Cardiac fibroblast (primary cell): ENCODE data around the gene SLC8A3.

Experiments
- DNase-seq, 2 donors: peaks; one replicate each; pipeline versions ENCODE4 v3.0.0 to v3.0.0-alpha.2; 2010; ENCODE audit warnings: low read depth in 2 of 2
- H3K4me3 ChIP-seq, 2 donors: replicated peaks in 1 of 2; 1 replicate in 1 of 2; 2 replicates in 1 of 2; pipeline ENCODE4 v1.5.1; 2011; ENCODE audit warnings: low read depth in 2 of 2, low read length in 2 of 2, mild to moderate bottlenecking in 2 of 2, moderate library complexity in 1 of 2
- TF ChIP-seq, protein P1 (sequence below): IDR thresholded peaks from one replicate; pipeline ENCODE4 v1.5.1; 2011; ENCODE audit warnings: low read depth, mild to moderate bottlenecking, low read length, inconsistent platforms

Gene SLC8A3

GRCh38 chr14:70177081-70177800, 11.5 kb downstream of the SLC8A3 start:
- H3K4me3 ChIP-seq = no peak overlapping the region
- DNase-seq = no peak
- TF ChIP-seq, protein P1, sequence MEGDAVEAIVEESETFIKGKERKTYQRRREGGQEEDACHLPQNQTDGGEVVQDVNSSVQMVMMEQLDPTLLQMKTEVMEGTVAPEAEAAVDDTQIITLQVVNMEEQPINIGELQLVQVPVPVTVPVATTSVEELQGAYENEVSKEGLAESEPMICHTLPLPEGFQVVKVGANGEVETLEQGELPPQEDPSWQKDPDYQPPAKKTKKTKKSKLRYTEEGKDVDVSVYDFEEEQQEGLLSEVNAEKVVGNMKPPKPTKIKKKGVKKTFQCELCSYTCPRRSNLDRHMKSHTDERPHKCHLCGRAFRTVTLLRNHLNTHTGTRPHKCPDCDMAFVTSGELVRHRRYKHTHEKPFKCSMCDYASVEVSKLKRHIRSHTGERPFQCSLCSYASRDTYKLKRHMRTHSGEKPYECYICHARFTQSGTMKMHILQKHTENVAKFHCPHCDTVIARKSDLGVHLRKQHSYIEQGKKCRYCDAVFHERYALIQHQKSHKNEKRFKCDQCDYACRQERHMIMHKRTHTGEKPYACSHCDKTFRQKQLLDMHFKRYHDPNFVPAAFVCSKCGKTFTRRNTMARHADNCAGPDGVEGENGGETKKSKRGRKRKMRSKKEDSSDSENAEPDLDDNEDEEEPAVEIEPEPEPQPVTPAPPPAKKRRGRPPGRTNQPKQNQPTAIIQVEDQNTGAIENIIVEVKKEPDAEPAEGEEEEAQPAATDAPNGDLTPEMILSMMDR = no peak

GRCh38 chr14:70173569-70173968, 15.2 kb downstream of the SLC8A3 start:
- TF ChIP-seq, protein P1 = no peak
- H3K4me3 ChIP-seq = no peak overlapping the region
- DNase-seq = no peak

DNA sequence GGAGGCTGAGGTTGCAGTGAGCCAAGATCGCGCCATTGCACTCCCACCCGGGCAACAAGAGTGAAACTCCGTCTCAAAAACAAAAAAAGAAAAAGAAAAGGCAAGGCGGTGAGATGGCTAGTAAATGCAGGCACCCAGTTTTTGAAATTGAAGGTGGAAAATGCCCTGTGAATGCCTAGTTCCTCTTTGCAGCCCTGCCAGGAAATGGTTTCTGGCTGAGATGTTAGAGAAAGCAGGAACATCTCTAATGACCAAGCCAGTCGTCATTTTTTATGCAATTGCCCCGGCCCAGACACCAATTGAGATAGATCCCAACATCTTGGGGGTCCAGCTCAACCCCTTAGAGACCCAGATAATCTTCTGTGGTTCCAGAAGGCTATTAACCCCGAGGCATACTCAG, 17.0 kb downstream of the SLC8A3 start:
- no peak overlapping the region for H3K4me3 ChIP-seq
- TF ChIP-seq, protein P1 = no peak
- DNase-seq = no peak

DNA sequence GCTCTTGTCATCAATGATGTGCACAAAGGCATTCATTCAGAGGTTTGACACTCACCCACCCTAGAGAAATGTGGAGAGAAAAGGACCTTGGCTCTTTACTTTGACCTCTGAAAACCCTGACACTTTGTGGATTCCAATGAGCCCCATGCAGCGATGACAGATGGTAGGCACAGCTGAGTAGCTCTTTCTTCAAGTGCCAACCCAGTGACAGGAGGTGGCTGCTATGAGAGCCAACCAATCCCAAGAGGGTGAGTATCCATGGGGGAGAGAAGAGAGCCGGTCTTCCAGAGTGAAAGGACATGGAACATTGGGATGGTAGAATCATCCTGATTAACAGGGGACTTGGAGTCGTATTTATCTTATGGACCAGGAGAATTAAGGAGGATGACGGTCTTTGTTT, 17.8 kb downstream of the SLC8A3 start:
- TF ChIP-seq, protein P1 = no peak
- no peak overlapping the region for H3K4me3 ChIP-seq
- DNase-seq = no peak

DNA sequence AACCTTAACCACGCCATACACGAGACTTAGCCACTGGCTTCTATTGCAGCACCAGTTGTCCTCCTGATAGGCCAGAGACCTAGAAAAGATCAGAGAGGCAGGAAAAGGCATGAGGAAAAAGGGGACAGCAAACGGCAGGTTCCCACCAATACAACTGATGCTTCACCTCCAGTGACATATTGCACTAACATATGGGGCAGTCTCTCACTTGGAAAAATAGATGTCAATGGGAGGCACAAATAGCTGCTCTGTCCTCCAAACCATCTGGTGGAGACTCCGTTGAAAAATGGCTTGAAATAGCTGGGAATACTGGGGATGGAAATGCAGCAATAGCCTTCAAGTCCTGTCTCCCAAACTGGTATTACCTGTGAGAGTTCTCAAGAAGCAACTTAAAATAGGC, 20.3 kb downstream of the SLC8A3 start:
- TF ChIP-seq, protein P1 = no peak
- no peak overlapping the region for H3K4me3 ChIP-seq
- DNase-seq = no peak

- no peak for DNase-seq
- TF ChIP-seq, protein P1 = no peak
- H3K4me3 ChIP-seq = no peak overlapping the region
These were observed 22.1 kb downstream of the SLC8A3 start for GRCh38 chr14:70166530-70167203.
